Dermis blood vessel endothelial cell (primary cell): ENCODE data around the gene ALDH1B1. TPM values are rescaled to one million over a fixed set of nuclear protein-coding genes. Genes with fewer than 3 reads are reported as not detected.

Source experiments
- DNase-seq: peaks from one replicate; pipeline ENCODE4 v3.0.0; 2010
- total RNA-seq: library from RNA; depleted of rRNA; stranded (reverse); fragments of >200 nt; gene quantifications from 2 replicates; pipeline ENCODE4 v1.2.3, GENCODE V29; 2014

Gene ALDH1B1
- total RNA-seq, 1 donor from 2014 or later = 12.1 TPM

DNA sequence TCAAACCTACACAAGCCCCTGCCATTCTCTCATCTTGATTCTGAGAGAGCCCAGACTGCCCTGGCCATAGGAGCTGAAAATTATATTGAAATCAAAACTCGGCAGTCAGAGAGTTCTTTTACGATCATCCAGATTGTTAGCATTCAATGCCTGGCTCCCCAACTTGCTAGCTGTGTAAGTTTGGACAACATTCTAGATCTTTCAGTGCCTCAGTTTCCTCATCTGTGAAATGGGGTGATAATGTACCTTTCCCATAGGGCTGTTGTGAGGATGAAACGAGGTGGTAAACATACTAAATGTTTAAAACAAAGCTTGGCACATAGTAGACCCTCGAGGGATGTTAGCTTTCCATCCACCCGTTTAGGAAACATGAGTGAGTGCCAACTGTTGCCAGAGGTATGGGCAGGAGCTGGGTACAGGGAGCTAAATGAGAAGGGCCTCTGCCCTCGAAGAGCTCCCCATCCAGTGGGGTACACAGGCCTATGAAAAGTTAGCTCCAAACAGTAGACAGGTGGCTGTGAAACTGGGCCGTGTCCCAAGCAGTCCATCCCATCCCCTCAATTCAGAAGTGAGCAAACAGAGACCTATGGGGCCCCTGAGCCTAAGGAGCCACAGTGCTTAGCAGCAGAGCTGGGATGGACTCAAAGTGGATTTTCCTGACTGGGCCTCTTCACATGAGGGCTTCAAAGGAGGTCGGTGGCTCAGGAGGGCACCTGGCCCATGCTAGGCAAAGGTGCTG lies 49.0 kb downstream of the ALDH1B1 start:
- no peak for DNase-seq

DNA sequence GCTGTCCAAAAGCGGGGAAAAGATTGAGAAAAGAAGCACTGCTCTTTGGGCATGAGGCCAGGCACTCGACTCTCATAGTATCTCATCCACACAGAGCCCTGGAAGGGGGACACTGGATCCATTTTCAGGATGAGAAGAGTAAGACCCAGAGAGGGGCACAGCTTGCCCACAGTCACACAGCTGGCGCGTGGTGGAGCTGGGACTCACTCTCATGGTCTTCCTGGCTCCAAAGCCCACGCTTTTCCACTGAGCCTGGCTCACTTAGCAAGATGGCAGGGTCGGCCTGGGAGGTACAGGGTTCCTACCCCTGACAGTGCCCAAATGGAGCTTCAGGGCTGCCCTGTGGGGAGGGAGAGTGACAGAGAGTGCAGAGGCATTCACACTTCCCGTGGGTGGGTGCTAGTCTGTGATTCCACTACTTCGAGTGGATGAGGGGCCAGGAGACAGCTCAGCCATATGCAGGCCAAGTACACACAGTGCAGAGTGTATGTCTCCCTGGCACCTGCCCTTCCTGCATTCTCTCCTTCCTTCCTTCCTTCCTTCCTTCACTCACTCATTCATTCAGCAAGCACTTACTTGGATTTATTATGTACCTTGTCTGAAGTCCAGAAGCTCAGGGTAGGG lies 50.1 kb downstream of the ALDH1B1 start:
- no peak for DNase-seq

DNA sequence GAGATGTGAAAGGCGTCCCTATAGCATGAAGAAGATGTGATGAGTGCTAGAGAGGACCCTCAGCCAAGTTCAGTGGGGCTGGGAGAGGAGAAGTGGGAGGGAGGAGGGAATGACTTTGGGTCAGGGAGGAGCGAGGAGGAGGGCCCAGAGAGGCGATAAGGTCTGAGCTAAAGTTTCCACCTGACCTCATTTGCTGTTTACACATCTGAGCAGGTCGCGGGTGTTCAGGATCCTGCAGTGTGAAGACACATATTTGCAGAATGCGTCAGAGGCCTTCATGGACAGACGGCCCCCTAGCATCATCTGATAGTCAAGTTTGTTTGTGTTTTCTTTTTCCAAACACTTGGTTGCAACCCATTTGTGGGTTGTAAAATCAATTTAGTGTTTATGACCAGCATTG lies 50.7 kb downstream of the ALDH1B1 start:
- no peak for DNase-seq

- no peak for DNase-seq
Measured at GRCh38 chr9:38443597-38443996, 51.1 kb downstream of the ALDH1B1 start.

GRCh38 chr9:38445154-38446043 lies 52.9 kb downstream of the ALDH1B1 start:
- DNase-seq = no peak

DNA sequence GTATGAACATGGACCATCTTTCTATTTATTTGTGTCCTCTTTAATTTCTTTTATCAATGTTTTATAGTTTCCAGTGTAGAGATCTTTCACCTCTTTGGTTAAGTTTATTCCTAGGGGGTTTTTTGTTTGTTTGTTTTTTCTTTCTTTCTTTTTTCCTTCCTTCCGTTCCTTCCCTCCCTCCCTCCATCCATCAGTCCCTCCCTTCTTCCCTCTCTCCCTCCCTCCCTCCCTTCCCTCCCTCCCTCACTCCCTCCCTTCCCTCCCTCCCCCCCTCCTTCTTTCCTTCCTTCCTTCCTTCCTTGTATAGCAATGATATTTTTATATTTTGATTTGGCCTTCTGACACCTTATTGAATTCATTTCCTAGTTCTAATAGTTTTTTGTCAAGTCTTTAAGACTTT lies 55.2 kb downstream of the ALDH1B1 start:
- no peak for DNase-seq

Other genes starting within 250 kb of the ALDH1B1 start
- gene IGFBPL1, start 31.8 kb downstream of the ALDH1B1 start, total RNA-seq = 0.17 and 0.23 TPM in 2 replicates
- under 0.01 TPM in 1 of 2 replicates, not detected in the other for gene ANKRD18A, start 227.9 kb downstream of the ALDH1B1 start, total RNA-seq